OCI-LY1 (cell line): ENCODE results near the gene S100B.

Experiments
- H2AFZ ChIP-seq: fragments of 200-600 bp; sonication (generic), shearing (Covaris generic); 2 replicates; pipeline ENCODE4 v1.6.0; 2014; ENCODE audit warnings: antibody characterized with exemption, mild to moderate bottlenecking, low read length
- H3F3A ChIP-seq: fragments of 200-600 bp; sonication (generic), shearing (Covaris generic); 2 replicates; pipeline ENCODE4 v1.6.0; 2014; ENCODE audit warnings: mild to moderate bottlenecking, antibody characterized with exemption, low read length, moderate library complexity; ENCODE audit not compliant: insufficient read depth
- H3K27ac ChIP-seq: fragments of 200-600 bp; sonication (generic); 2 replicates; pipeline ENCODE4 v1.5.1; 2014; ENCODE audit warnings: low read length, mixed run types, mild to moderate bottlenecking, low read depth; ENCODE audit not compliant: poor library complexity, severe bottlenecking
- H3K27me3 ChIP-seq: fragments of 200-600 bp; sonication (generic); 2 replicates; pipeline ENCODE4 v1.6.0; 2014; ENCODE audit warnings: antibody characterized with exemption, mild to moderate bottlenecking, low read length, moderate library complexity; ENCODE audit not compliant: insufficient read depth
- H3K36me3 ChIP-seq: fragments of 200-600 bp; sonication (generic); 2 replicates; pipeline ENCODE4 v1.6.1; 2014; ENCODE audit warnings: mild to moderate bottlenecking, antibody characterized with exemption, low read length, moderate library complexity, mixed read lengths; ENCODE audit not compliant: insufficient read depth
- H3K4me1 ChIP-seq: fragments of 200-600 bp; sonication (generic); 2 replicates; pipeline ENCODE4 v1.5.1; 2014; ENCODE audit warnings: mild to moderate bottlenecking, low read length, moderate library complexity; ENCODE audit not compliant: insufficient read depth, severe bottlenecking
- H3K4me2 ChIP-seq: fragments of 200-600 bp; sonication (generic), shearing (Covaris generic); 2 replicates; pipeline ENCODE4 v1.6.1; 2014; ENCODE audit warnings: low read length
- H3K4me3 ChIP-seq: fragments of 200-600 bp; sonication (generic); 2 replicates; pipeline ENCODE4 v1.5.1; 2014; ENCODE audit warnings: low read length, low read depth, mild to moderate bottlenecking, mixed read lengths; ENCODE audit not compliant: poor library complexity, severe bottlenecking
- H3K79me2 ChIP-seq: fragments of 200-600 bp; shearing (Covaris generic); 2 replicates; pipeline ENCODE4 v1.6.1; 2016; ENCODE audit warnings: mixed run types, low read length, mixed read lengths; ENCODE audit not compliant: insufficient read depth
- H3K9ac ChIP-seq: fragments of 200-600 bp; sonication (generic), shearing (Covaris generic); 2 replicates; pipeline ENCODE4 v1.6.1; 2014; ENCODE audit warnings: mild to moderate bottlenecking, low read length, mixed read lengths
- H3K9me2 ChIP-seq: fragments of 200-600 bp; sonication (generic), shearing (Covaris generic); 2 replicates; pipeline ENCODE4 v1.6.1; 2014; ENCODE audit warnings: low read depth, mild to moderate bottlenecking, low read length, mixed read lengths
- H3K9me3 ChIP-seq: fragments of 200-600 bp; shearing (Covaris generic); 2 replicates; pipeline ENCODE4 v1.6.1; 2014; ENCODE audit warnings: low read length, mixed read lengths
- H4K20me1 ChIP-seq: fragments of 200-600 bp; sonication (generic), shearing (Covaris generic); 2 replicates; pipeline ENCODE4 v1.6.0; 2016; ENCODE audit warnings: mild to moderate bottlenecking, low read length; ENCODE audit not compliant: insufficient read depth
- CTCF ChIP-seq: fragments of 200-600 bp; sonication (generic), shearing (Covaris generic); IDR thresholded peaks from 2 replicates; pipeline ENCODE4 v1.5.1; 2017; ENCODE audit warnings: mild to moderate bottlenecking, antibody characterized with exemption, low read length, moderate library complexity, mixed read lengths
- EZH2 ChIP-seq: fragments of 200-600 bp; sonication (generic), shearing (Covaris generic); IDR thresholded peaks from 2 replicates; pipeline ENCODE4 v1.8.0; 2017; ENCODE audit warnings: borderline replicate concordance, mixed run types, mild to moderate bottlenecking, antibody characterized with exemption, low read length, moderate library complexity, mixed read lengths

S100B gene

GRCh38 chr21:46551636-46552241 lies 53.1 kb downstream of the S100B start:
- Histone ChIP-seq H3K4me3 (peak overlapping the region; percentile 46), H3F3A (no peaks in the 10 kb centered on the region), H3K9me2 (no peaks in the 10 kb centered on the region), H3K4me1 (peaks cover 26% of the 10 kb centered on the region), H3K27ac (peak overlapping the region; percentile 78), H3K79me2 (no peaks in the 10 kb centered on the region), H2AFZ (no peak overlapping the region), H3K27me3 (no peaks in the 10 kb centered on the region), H4K20me1 (no peaks in the 10 kb centered on the region), H3K36me3 (peaks cover 26% of the 10 kb centered on the region), H3K9me3 (no peaks in the 10 kb centered on the region), H3K9ac (peak overlapping the region; percentile 43; the same call in 1 of the 2 replicates), H3K4me2 (peak overlapping the region; percentile 70)
- TF ChIP-seq EZH2, result no peak
- TF ChIP-seq CTCF, result peak; percentile 45; the same call in 1 of the 2 replicates

GRCh38 chr21:46550116-46550941 lies 54.6 kb downstream of the S100B start:
- Histone ChIP-seq H3K79me2 (no peaks in the 10 kb centered on the region), H3F3A (no peaks in the 10 kb centered on the region), H3K4me3 (no peak overlapping the region), H3K9ac (no peak overlapping the region), H3K27me3 (no peaks in the 10 kb centered on the region), H4K20me1 (no peaks in the 10 kb centered on the region), H3K4me2 (peak overlapping the region; percentile 13; the same call in 1 of the 2 replicates), H3K9me3 (no peaks in the 10 kb centered on the region), H3K27ac (peak overlapping the region; percentile 78), H3K4me1 (peaks cover 26% of the 10 kb centered on the region), H3K9me2 (no peaks in the 10 kb centered on the region), H2AFZ (no peak overlapping the region), H3K36me3 (peaks cover 34% of the 10 kb centered on the region)
- TF ChIP-seq CTCF (no peak), EZH2 (no peak)

GRCh38 chr21:46549650-46550049 lies 55.2 kb downstream of the S100B start:
- Histone ChIP-seq H3K4me2 (no peak overlapping the region), H2AFZ (no peak overlapping the region), H3K9ac (no peak overlapping the region), H3K36me3 (peaks cover 38% of the 10 kb centered on the region), H4K20me1 (no peaks in the 10 kb centered on the region), H3K79me2 (no peaks in the 10 kb centered on the region), H3K4me1 (peaks cover 26% of the 10 kb centered on the region), H3K9me2 (no peaks in the 10 kb centered on the region), H3K27ac (no peak overlapping the region), H3K27me3 (no peaks in the 10 kb centered on the region), H3F3A (no peaks in the 10 kb centered on the region), H3K9me3 (no peaks in the 10 kb centered on the region), H3K4me3 (no peak overlapping the region)
- no peak for TF ChIP-seq EZH2
- no peak for TF ChIP-seq CTCF
